Stimulated activated CD8-positive, alpha-beta memory T cell treated with anti-CD3 and anti-CD28 coated beads, Interleukin-4, amount 100 ng/mL, for 1 hour (primary cell): ENCODE results near the gene RAB18.
A peak's percentile ranks its signal among the peaks of the same experiment; 100 is the strongest.
"Not testable (repeated sequence)": the region's sequence is repeated elsewhere in the genome, so short reads cannot be mapped to it uniquely, and the experiment has no call there.

ENCODE experiments used
- DNase-seq, 2 donors: peaks; one replicate each; pipeline ENCODE4 v3.0.0-alpha.2; 2020; ENCODE audit warnings: low read depth in 2 of 2, low spot score in 1 of 2

Gene RAB18

GRCh38 chr10:27504007-27504807 is at the start of gene RAB18:
Gene RAB18 (plus strand): TSS chr10:27504304. CDS start chr10:27504370, 66 bp downstream.
- peak; percentile 94 to 97 for DNase-seq

DNA sequence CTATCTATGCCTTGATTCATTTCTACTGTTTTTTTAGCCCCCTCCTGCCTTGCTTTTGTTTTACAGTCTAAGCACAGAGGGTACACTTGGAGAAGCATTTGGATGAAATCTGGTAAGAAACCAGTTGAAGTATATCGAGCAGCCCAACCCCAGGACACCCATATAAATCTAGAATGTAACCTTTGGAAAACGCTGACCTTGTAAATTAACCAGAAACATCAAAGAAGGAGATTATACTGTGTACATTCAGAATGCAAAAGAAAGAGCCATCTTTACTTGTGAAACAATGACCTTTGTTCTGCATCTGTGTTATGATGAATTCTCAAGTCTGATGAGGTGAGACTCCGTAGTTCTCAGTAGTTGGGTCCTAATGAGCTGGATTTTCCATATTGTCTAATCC is 49.3 kb upstream of the RAB18 start:
- DNase-seq: no peak

DNA sequence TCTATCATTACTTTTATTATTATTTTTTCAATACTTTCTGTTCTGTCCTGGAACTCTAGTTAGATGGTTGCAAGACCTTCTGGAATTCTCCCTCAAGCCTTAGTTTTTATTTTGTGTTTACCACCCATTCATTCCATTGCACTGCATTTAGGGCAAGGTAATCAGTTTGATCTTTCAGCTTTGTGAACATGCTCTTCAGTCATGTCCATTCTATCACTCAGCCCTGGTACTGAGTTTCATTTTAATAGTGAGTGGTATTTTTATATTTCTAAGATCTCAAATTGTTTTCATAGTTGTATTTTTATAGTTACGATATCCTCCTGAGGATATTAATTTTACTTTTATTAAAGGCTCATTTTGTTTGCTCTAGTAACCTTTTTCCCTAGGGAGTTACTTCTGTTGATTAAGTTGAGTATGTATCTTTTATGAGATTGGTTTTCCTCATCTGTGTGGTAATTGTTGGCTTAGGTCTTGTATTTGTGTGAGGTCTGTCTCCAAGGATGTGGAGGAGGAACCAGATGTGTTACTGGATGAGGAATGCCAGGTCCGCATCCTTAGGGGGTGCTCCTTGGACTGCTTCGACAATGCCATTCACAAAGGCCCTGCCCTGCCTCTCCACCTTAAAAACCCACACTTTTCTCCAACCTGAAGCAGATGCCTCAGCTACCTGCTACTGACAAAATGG is 46.7 kb upstream of the RAB18 start:
- no peak for DNase-seq

DNA sequence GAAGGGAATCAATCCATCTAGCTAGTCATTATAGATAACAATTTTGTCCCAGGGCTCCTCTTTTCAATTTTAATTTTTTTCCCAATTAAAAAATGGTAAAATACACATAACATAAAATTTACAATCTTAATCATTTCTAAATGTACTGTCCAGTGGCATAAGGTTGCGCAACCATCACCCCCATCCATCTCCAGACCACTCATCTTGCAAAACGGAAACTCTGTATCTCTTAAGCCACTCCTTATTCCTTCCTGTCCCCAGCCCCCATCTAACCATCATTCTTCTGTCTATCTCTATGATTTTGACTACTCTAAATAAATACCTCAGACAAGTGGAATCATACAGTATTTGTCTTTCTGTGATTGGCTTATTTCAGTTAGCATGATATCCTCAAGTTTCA is 46.1 kb upstream of the RAB18 start:
- no peak for DNase-seq

DNA sequence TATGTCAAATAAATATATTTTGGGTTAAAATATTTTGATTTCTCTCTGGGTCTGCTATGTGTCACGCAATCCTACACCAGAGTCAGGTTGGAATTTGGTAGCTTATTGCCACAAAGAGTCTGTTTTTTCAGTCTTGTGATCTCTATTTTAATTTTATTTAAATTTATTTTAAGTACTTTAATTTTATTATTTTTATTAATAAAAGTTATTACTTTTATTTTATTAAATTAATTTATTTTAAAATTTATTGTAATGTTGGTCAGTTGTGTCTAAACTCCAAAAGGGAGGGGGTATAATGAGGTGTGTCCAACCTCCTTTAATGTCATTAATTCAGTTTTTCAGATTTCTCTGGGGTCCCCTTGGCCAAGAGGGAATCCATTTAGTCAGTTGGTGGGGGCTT is 42.8 kb upstream of the RAB18 start:
- no peak for DNase-seq

DNA sequence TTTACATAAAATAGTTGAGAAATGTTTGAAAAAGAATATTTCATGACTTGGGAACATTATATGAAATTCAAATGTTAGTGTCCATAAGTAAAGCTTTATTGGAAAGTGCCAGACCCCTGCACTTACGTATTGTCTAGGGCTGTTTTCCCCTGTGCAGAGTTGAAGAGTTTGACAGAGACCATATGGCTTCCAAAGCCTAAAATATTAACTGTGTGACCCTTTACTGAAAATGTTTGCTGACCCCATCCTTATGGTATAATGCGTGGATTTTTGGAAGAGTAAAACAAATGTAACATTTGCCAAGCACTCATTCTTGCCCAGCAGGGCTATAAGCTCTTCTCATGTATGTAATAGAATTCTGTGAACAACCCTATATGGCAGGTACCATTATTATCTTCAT is 40.1 kb upstream of the RAB18 start:
- no peak for DNase-seq

DNA sequence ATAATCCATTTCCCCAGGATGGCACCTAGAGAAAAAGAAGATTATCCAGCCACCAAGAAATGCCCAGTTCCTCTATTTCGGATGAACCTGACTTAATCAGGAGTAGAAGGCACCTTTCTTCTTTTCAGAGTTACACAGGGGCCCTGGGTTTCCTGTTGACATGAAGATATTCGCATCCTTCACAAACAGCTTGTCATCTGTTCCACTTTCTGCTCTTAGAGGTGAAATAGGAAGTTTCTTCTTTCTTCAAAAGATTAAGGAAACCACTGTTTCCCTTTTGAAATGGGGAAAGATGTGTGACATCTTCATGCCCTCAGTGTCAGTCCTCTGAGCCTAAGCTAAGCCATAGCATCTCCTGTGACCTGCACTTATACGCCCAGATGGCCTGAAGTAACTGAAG is 39.1 kb upstream of the RAB18 start:
- no peak for DNase-seq

GRCh38 chr10:27465596-27465995 is 38.5 kb upstream of the RAB18 start:
- not testable (repeated sequence) for DNase-seq

DNA sequence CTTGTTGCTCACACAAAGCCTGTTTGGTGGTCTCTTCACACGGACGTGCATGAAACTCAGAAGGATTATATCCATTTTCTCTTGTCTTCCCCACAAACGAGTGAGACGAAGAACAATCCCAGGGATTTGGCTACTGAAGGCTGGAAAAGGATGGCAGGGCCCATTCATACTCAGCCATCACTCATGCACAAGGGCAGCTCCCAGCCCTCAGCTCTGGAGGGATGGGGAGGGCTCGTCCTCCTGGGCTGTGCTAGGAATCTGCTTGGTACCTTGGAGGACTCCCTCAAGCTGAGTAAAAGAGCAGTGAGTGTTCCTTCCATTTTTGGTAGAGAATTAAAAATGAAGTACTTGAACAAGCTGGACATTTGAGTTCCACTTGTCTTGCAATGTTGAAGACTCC is 33.2 kb upstream of the RAB18 start:
- DNase-seq: no peak

GRCh38 chr10:27474741-27475140 is 29.4 kb upstream of the RAB18 start:
- DNase-seq: no peak

- DNase-seq: no peak
Measured at GRCh38 chr10:27479016-27479415, 25.1 kb upstream of the RAB18 start.

GRCh38 chr10:27481486-27481885 is 22.6 kb upstream of the RAB18 start:
- no peak for DNase-seq

DNA sequence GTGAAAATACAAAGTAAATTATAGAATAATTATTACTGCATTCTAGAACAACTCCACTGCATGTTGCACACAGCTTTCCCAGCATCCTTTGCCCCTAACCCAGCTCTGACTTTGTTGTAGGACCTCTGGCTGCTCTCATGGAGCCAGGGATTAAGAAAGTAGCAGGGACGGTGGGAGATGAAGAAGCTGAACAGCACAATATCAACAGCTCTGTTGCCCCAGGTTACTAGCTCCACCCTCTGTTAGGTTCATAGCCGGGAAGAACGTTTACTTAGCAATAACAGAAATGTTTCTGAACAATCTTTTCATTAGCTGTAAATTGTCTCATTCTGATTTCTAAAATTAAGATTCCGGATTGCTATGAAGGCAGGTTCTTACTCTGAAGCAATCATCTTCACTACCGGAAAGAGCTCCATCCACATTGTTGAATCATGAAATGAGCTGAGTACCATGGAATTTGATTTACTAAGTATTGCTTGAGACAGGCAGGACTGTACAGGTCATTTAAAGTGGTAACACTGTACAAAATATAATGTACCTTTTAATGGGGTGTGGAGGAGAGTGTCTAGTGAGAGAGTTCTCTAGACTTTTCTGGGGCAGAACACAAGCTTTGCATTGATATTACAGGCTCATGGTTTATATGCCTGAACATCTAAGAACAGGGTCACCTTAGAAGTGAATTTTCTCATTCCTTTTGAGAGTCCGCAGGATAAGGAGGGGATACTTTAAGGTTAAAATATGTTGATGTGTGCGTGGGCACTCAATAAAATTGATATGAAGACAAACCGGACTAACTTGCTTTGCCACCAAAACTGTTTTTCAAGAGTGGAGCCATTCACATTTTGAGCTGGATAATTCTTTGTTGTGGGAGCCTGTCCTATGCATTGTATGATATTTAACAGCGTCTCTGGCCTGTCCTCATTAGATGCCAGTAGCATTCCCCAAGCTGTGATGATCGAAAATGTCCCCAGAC is 20.8 kb upstream of the RAB18 start:
- DNase-seq: no peak

DNA sequence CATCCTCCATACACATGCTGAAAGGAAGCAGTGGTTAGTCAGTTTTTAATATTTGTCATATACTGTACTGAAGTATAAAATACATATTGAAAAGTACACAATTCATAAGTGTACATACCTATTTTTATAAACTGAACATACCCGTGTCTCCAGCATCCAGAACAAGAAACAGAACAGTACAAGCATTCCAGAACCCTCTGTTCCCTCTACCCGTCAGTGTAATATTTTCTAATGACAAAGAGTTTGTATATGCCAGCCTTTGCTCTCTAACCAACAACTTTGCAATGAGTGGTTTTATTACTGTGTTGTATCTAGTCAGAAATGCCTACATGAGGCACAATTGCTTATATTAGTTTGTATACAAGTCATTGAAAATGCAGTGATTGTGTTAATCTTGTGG is 18.7 kb upstream of the RAB18 start:
- DNase-seq: no peak

DNA sequence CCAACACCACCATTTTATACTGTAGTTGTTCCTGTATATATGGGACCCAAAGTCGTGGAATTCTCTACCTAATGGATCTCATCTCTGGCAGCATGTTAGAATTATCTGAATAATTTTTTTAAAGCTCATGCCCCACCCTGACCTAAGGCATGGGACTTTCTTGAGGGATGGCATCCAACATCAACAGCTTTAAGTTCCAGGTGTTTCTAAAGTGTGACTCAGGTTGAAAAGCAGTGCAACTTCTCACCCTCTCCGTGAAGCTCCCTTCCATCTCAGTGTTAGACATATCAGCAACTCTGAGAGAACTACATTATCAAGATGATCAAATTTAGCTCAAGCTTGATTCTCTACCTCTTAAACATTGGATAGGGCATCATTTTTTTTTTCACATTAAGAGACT is 18.1 kb upstream of the RAB18 start:
- no peak for DNase-seq

GRCh38 chr10:27490807-27491206 is 13.3 kb upstream of the RAB18 start:
- no peak for DNase-seq

DNA sequence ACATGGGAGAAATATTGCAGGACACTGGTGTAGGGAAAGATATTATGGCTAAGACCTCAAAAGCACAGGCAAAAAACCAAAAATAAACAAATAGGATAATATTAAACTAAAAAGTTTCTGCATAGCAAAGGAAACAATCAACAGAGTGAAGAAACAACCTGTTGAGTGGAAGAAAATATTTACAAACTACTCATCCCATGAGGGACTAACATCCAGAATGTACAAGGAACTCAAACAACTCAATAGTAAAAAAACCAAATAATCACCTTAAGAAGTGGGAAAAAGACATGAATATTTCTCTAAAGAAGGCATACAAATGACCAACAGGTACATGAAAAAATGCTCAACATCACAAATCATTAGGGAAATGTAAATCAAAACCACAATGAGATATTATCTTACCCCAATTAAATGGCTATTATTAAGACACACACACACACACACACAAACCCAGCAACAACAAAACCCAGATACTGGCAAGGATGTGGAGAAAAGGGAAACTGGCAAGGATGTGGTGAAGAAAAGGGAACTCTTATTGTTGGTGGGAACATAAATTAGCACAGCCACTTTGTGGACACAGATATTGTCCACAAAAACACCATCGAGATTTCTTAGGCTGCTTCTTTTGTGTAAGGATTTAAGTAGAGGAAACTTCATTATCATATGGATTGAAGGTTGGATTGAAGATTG is 9.8 kb upstream of the RAB18 start:
- no peak for DNase-seq

DNA sequence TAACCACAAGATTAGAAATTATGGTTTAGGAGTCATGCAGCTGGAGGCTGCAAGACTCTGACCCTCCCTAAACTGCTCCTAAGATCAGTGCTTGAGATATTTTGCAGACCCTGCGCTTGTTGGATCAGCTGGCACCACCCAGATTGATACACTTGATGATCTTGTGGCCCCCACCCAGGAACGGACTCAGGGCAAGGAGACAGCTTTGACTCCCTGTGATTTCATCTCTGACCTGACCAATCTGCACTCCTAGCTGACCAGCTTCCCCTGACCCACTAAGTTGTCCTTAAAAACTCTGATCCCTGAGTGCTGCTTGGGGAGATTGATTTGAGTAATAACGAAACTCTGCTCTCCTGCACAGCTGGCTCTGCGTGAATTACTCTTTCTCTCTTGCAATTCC is 8.0 kb upstream of the RAB18 start:
- no peak for DNase-seq

DNA sequence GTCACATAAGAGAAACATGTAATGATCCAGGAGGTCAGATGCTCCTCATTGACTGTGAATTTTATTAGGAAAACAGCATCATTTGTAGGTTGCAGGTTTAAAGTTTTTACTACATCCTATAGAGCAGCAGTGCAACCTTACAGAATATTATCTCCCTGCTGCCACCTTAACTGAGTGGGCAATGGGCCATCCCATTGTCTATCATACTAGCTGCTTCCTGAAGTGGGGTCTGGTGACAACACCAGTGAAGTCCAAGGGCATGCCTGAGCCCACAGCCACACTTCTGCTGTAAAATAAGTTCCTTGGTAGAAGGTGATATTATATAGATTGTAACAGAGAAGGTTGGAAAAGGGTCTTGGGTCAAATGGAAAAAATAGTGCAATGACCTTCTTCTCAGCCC is 4.0 kb upstream of the RAB18 start:
- no peak for DNase-seq

GRCh38 chr10:27500886-27501285 is 3.2 kb upstream of the RAB18 start:
- DNase-seq: no peak

- no peak for DNase-seq
Measured at GRCh38 chr10:27503498-27504006, 552 bp upstream of the RAB18 start.
